SK-MEL-5 (cell line): ENCODE data around the gene TMEM240. TPM values are rescaled to one million over a fixed set of nuclear protein-coding genes. Genes with fewer than 3 reads are reported as not detected.

ENCODE experiments used
- DNase-seq: peaks from one replicate; pipeline ENCODE4 v3.0.0-alpha.2; 2016; ENCODE audit warnings: low read depth, low spot score
- in situ Hi-C: cut with HindIII; loops from 2 replicates; pipeline ENCODE4 v1.10.0; 2016; ENCODE audit warnings: low sequenced_read_pairs, high pct_unique_total_duplicates, low pct_unique_long_range_greater_than_20kb
- polyA plus RNA-seq, 2 experiments: library from polyadenylated mRNA; depleted of rRNA; stranded (reverse); fragments of >200 nt; gene quantifications; 2 replicates each; pipeline ENCODE4 v1.2.3, GENCODE V29; 2015
- total RNA-seq: library from RNA; depleted of rRNA; stranded (reverse); fragments of >200 nt; shearing (Covaris generic); gene quantifications from 2 replicates; pipeline ENCODE4 v1.2.3, GENCODE V29; 2014; rRNA removed

The TMEM240 gene
- 0.29 TPM in 1 of 2 replicates, not detected in the other for total RNA-seq
- polyA plus RNA-seq (2015; cell fraction: cytosol; rRNA removed): 0.18 and 0.60 TPM in 2 replicates
- polyA plus RNA-seq (2015; cell fraction: nucleus; rRNA removed): 1.1 and 2.4 TPM in 2 replicates

DNA sequence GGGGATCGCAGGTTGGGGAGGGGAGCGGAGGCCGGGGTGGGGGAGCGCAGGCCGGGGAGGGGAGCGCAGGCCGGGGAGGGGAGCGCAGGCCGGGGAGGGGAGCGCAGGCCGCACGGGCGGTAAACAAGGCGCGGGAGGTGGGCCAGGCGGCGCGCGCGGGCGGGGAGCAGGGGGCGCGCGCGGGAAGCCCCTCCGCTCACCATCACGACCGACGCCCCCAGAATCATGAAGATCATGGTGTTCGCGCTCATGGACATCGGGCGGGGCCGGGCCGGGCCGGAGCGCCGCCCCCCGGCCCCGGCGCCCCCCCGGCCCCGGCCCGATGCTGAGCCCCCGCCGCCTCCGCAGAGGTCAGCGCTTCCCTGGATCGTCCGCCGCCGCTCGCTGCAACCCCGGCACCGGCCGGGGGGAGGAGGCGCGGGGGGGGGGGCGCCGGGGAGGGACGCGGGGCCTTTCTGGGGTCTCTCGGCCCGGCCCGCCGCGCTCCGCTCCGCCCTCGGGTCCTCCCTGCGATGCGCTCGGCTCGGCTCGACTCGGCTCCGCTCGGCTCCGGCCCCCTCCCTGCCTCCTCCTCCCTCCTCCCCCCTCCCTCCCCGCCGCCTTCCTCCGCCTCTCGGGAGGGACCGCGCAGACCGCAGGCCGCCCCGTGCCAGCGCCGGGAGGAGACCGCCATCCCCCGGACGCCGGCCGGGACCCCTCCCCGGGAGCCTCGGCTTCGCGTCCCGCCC is at the start of gene TMEM240:
TSS of gene TMEM240 (minus strand) at position 535 of the 728 bp plus-strand sequence. CDS start at position 257, 278 bp downstream.
- DNase-seq: no peak
- in situ Hi-C loops: no loop called here

DNA sequence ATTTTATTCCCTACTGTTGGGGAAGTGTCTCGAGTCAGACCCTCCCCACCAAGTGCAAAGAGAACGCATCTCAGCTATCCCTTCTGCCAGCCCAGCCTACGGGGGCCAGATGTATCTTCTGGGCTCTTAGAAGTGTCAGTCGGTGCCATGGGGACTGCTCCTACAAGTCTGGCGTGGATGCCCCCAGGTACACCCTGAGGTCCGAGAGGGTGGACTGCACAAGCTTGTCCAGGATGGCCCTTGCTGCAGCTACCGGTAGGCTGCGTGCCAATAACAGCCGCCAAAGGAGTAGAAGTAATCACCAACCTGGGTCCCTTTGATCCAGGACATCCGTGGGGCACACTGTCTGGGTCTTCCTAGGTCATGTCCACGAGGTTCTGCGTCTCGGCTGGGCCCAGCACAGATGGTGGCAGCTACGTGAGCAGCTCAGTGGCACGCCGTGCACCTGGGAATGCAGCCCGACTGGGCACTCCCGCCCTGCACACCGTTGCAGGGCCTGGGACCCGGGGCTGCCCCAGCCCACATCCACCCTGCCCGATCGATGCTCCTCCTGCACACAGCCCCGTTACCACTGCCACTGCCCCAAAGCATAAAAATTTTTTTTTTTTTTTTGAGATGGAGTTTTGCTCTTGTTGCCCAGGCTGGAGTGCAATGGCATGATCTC is 43.1 kb upstream of the TMEM240 start:
- in situ Hi-C loops: no loop called here
- DNase-seq: no peak

DNA sequence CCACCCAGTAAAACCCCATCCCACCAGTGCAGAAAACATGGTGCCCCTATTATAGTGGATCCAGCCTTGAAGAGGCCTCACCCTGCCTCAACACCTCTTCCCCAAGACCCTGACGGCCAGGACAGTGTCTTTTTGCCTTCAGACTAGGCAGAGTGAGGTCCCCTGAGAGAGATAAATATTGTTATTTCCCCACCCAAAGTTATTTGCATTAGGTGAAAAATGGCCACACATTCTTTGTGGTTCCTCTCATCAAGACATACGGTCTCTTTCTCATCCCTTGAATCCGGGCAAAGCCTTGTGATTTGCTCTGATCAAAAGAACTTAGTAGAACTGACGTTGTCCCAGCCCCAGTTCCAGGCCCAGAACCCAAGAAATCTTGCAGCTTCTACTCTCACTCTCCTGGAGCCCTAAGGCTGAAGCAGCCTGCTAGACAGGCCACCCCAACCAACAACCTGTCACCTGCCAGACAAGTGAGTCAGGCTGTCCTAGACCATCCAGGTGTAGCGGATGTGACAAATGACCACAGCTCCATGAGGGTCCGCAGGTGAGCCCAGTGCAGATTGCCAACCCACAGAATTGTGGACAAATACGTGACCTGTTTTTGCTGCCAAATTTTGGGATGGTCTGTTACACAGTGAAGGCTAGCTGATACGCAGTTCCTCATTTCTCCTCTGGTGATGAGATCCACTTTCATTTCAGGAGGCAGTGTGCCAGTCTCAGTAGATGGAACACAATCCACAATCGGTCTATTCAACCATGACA is 42.3 kb upstream of the TMEM240 start:
- in situ Hi-C loops: no loop called here
- DNase-seq: no peak

DNA sequence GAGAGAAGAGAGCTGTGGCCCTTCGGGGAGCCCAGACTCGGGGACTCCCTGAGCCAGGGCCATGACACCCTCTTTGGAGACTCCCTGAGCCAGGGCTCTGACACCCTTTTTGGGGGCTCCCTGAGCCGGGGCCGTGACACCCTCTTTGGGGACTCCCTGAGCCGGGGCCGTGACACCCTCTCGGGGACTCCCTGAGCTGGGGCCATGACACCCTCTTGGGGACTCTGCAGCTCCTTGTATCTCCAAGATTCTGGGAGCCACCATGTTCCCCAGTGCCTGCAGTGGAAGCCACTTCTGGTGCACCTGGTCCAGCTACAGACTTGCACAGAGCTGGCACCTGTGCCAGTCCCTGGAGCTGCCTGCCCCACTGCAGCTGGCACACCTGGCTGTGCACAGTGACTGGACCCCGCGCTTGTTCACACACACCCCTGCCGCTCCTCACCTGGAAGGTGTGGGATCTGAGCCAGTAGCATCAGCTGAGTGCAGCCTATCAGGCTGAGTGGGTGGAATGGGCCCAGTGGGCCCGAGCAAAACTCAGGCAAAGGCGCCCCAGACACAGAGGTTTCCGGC is 38.0 kb upstream of the TMEM240 start:
- no peak for DNase-seq
- in situ Hi-C loops: no loop called here

DNA sequence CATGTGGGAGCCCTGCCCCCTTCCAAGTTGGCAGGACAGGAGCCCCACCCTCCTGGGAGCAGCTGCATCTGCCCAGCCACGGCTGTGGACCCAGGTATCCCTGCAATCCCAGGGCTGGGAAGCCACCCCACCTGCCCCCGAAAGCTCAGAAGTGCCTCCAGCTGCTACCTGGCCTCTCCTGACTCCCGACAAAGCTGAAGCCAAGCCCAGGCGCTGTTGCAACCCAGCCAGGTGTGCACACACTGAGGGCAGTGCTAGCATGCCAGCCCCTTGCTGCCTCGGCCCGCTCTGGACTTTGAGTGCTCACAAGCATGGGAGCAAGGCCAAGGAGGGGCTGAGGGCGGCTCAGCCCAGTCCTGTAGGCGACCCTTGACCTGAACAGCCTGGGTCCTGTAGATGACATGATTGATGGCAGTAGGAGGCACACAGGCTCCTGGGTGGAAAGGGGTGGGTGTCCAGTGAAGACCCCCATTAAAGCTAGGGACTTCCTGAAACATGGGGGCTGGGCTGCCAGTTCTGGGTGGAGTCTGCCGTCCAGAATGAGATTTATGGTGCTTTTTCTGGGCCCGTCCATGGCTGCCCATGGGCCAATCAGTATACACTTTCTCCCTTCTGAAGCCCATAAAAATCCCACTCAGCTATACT is 37.1 kb upstream of the TMEM240 start:
- no peak for DNase-seq

DNA sequence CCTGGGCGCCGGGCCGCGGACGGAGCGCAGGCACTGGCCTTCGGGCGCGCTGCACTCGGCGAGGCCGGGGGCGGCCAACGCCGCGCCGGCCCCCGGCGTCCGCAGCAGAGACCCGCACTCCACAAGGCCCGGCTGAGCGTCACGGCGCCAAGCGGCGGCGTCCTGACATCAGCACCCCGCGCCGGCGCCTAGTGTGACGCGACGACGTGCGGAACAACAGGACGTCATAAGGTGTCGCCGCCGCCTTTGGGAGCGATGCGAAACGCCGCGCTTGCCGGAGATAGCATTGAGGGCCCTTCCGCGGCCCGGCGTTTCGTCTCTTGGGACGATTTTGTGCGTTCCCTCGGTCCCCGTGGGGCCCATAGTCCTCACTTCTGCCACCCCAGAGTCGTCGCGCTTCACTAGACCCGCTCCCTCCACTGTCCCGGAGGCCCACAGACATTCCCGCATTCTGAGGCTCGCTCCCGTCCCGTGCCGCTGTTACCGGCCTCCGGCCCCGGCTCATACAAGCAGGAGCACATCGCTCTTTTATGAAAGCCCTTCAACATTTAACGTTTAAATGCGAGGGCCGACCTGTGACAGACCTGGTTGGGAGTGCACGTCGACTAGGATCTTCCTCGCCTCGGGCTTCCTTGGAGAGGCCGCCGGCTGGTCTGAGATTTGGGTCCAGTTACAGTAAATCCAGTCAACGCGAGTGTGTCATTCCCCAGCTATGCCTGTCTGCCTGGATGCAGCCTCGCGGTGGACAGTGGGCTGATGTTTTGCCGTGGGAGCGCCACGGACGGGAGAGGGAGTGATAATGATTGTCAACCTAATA is 34.5 kb upstream of the TMEM240 start, which contains the start of gene SSU72:
TSS of gene SSU72 (minus strand) at position 143 of the 817 bp plus-strand sequence. CDS start 306 bp downstream, outside the sequence.
- peak; percentile 87 for DNase-seq
- in situ Hi-C loops: no loop called here

More for the DNA sequence above, 37.1 kb upstream of the TMEM240 start:
- in situ Hi-C loops: no loop called here

DNA sequence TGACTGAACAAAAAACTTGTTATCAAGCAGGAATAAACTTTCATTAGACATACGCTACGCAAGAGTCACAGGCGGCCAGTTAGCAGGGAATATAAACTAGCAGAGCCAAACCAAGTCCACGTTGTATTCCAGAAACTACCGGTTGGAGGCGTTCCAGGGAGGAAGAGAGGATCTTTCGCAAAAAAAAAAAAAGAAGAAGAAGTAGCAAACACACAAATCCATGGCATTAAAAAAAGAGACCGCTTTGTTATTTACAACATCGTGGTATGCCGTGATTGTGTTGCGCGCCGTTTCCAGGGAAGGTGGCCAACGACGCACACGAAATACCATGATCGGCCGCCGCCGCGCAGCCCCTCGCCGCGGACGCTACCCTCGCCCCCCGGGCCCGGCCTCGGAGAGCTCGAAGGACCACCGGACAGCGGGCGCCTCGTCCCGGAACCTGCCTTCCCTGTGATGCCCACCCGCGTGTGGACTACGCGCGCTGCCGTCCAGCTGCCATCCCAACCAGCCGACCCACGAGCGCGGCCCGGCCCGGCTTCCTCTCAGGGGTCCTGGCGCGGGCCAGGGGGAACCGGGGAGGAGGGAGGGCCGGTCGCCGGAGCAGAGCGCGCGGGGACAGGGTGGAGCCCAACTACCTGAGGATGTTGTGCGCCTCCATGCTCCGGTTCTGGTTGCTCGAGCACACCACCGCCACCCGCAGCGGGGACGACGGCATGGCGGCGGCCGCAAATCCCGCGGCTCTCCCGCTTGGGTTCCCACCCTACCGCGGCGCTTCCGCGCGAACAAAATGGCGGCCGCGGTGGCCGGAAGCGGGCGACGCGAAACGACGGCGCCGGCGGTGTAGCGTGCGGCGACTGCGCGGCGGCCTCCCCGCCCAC is 33.7 kb upstream of the TMEM240 start:
- peak; percentile 62 for DNase-seq

DNA sequence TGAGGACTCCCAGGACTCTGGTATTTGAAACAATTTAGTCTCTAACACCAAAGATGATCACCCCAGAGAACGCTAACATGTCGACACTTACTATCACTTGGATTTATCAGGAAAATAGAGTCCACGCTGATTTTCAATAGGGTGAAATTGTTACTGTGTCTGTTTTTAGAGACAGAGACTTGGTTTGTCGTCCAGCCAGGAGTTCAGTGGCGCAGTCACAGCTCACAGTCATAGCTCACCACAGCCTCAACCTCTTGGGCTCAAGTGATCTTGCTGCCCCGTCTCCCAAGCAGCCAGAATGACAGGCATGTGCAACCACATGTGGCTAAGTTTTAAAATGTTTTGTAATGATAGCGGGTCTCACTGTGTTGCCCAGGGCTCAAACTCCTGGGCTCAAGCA is 28.9 kb upstream of the TMEM240 start:
- no peak for DNase-seq
- in situ Hi-C loops: no loop called here

More for the DNA sequence above, 33.7 kb upstream of the TMEM240 start:
- in situ Hi-C loops: no loop called here

DNA sequence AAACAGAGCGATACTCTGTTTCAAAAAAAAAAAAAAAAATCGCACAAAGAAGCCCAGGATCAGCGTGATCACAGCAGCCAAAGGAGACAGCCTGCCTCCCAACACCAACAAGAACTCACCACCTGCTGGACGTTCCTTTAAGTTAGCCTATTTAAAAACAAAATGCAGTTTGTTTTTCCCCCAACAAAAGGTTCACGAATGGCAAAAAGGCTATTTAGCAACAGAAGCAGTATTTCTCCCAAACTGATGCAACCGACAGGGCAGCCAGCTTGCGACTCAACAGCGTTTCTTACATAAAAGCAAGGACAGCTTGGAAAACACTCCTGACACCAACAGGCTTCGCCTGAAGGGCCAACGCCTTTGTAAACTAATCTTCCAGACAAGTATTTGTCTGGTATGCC is 27.5 kb upstream of the TMEM240 start:
- in situ Hi-C loops: no loop called here
- peak; percentile 58 for DNase-seq

DNA sequence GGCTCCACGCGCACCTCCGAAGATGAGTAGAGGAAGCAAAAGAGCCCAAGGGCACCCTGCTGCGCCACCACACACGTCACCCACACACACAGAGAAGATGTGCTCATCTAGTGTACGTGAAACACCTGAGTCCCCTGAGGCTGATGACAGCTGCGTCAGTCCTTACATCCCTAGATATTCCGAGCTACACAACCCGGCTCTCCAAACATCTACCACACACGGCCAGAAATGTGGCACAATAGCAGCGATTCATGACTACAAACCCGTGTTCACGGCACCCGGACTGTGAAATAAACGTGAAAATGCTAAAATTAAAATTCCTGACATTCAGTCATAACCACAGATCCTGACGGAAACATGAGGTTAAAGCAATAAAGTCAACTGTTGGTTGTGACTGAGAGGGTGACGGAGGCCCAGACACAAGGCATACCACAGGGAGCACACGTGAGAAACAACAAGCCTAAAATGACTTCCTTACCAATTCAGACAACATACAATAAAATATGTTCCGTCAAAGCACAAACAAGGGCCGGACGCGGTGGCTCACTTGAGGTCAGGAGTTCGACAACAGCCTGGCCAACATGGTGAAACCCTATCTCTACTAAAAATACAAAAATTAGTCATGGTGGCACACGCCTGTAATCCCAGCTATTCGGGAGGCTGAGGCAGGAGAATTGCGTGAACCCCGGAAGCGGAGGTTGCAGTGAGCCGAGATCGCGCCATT is 26.9 kb upstream of the TMEM240 start:
- in situ Hi-C loops: no loop called here
- peak; percentile 78 for DNase-seq

DNA sequence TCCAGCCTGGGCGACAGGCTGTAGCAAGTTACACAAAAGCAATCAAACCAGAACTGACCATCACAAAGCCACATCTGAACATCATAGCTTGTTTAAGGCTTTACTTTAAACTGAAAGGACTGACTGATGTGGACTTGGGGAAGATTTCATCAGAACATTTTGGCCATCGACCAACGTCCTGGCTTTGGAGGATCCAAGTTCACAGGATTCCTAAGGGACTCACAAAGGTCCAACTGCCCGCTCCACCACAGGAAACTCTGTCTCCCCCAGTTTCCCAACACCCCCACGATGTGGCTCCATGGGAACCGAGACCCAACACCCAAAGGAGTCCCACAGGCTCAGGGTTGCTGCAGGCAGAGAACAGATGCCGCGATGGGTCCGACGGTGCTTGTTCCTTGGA is 24.9 kb upstream of the TMEM240 start:
- no peak for DNase-seq
- in situ Hi-C loops: no loop called here

DNA sequence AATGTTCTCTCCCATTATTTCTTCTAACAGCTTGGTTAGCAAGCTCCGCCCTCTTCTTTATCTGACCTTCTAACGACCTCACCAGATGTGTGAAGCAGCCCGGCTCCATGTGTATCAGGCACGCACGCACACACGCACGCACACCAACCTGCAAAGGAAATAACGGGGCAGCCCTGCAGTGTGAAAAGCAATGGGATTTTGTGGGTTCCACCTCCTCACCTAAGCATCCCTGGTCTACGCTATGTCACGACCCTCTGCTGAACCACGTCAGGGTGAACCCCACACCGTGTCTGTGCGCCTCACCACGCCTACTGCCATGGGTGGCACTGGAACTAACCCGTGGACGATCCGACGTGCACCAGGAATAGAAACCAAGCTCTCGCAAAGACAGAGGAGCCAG is 23.8 kb upstream of the TMEM240 start:
- in situ Hi-C loops: no loop called here
- DNase-seq: no peak

DNA sequence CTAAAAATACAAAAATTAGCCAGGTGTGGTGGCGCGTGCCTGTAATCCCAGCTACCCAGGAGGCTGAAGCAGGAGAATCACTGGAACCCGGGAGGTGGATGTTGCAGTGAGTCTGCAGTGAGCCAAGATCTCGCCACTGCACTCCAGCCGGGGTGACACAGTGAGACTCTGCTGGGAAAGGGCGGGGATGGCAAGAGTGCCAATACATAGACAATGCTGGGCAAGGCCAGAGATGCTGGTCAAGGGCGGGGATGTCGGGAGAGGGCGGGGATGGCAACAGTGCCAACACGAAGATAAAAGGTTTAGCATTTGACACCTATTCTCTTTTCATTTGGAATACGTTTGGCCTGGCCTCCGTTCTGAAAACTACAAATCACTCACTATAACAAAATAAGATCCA is 23.3 kb upstream of the TMEM240 start:
- in situ Hi-C loops: no loop called here
- no peak for DNase-seq

DNA sequence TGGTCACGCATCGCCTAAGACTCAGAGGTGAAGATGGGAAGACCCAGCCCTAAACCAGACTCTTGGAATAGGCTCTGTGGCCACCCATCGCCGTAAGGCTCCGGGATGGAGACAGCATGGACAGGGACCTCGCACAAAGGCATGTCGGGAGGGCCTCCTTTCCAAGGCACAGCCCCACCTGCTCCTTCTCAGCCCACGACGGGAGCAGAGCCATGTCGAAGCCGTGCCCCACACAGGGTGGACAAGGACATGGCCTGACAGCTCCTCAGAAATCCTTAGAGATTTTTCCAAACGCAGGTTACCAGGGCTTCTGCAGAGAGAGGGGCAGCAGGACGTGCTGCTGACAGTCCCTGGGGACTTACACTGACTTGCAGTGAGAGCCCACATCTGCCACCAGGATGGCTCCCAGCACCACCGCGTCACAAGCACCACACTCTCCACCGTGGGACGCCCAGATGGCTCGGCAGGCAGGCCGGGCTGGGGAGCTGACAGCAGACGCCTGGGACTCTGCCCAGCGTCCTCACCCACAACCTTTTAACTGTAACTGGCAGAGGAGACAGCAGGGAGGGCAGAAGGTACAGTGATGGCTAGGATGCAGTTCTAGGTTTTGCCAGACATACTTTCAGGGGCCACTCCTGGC is 22.3 kb upstream of the TMEM240 start:
- in situ Hi-C loops: no loop called here
- no peak for DNase-seq
